ENCODE data around the gene FAM217A. TPM values are rescaled to one million over a fixed set of nuclear protein-coding genes. Genes with fewer than 3 reads are reported as not detected.

FAM217A gene
- total and polyA plus RNA-seq, 2 of the 8 experiments (the other 6 are each of a cell fraction or from before 2014, with no cell fraction given): 0.03 TPM; not detected in 1

DNA sequence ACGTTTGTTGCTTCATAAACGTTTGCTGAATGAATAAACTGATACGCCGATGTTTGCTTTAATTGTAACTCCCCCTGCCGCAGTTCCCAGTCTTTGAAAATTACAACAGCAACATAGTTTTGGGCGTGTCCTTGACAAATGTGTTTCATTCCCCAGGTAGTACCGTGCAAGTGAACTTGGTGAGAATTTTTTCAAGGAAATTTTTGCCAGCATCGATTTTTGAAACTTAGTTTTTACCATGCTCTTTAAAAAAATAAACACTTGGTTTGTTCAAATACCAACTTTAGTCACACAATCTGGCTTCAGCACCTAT is 60.1 kb downstream of the FAM217A start:
- CTCF ChIA-PET (ENCODE audit: partially characterized antibody): interaction anchor here (1.3 kb wide), 1 partner anchor 28 kb away, joined by 3 read pairs; no protein-coding TSS in a partner anchor
- peak overlapping the region; percentile 79 to 84 for H3K4me2 ChIP-seq (ENCODE audit: insufficient read depth in 1 of 2, low read depth in 2 of 2, low read length in 2 of 2)
- peaks cover 4 to 9% (median 5%) of the 10 kb centered on the region in 4 experiments; a peak in 5 of 7 replicates for H3K4me1 ChIP-seq (replicated peaks in 1 of 4; ENCODE audit: control insufficient read depth in 3 of 4, insufficient read depth in 4 of 4, low read length in 3 of 4)
- H3K18ac ChIP-seq (ENCODE audit: extremely low read depth, low read length): peak overlapping the region; percentile 75; the same call in 1 of the 2 replicates
- peak overlapping the region; percentile 9 for H3K56ac ChIP-seq (replicated peaks; ENCODE audit: insufficient read length, low read depth, low read length)
- no peak overlapping the region for H4K91ac ChIP-seq (replicated peaks; ENCODE audit: insufficient read length, low read length)
- peak overlapping the region; percentile 70 to 94 (median 88) for H3K4me3 ChIP-seq (ENCODE audit: extremely low read depth in 1 of 4, insufficient read depth in 2 of 4, low read depth in 3 of 4, low read length in 4 of 4)
- no peak overlapping the region for H2BK12ac ChIP-seq (ENCODE audit: low read depth, low read length)
- no peak overlapping the region for H4K8ac ChIP-seq (ENCODE audit: extremely low read depth, insufficient read depth, low read length)
- H3K36me3 ChIP-seq (ENCODE audit: control insufficient read depth in 2 of 4, insufficient read depth in 4 of 4, low read length in 3 of 4): peaks cover 0 to 6% (median 0%) of the 10 kb centered on the region in 4 experiments; a peak in 2 of 8 replicates
- FAIRE-seq: no peak
- no peak for DNase-seq (ENCODE audit: low read depth in 1 of 2, low spot score in 2 of 2)
- H2BK120ac ChIP-seq (replicated peaks; ENCODE audit: low read depth, low read length): no peak overlapping the region
- H2BK5ac ChIP-seq (ENCODE audit: low read depth, low read length): peak overlapping the region; percentile 94
- no peak overlapping the region for H2AK5ac ChIP-seq (ENCODE audit: low read depth, low read length)
- H2BK15ac ChIP-seq (ENCODE audit: low read length): no peak overlapping the region
- H3K79me1 ChIP-seq (ENCODE audit: low read depth, low read length): no peaks in the 10 kb centered on the region; the same call in 1 of the 2 replicates
- H3K4ac ChIP-seq (replicated peaks; ENCODE audit: insufficient read length, low read depth, low read length): peak overlapping the region; percentile 76
- H2AFZ ChIP-seq (ENCODE audit: low read length): no peak overlapping the region
- POLR2A ChIA-PET (ENCODE audit: partially characterized antibody): interaction anchor here (1.0 to 1.5 kb wide), 4 partner anchors 10 to 117 kb away, joined by 3 to 6 read pairs (median 4); partner anchors contain the start of gene ECI2
- H3K27ac ChIP-seq (ENCODE audit: low read depth, low read length): peak overlapping the region; percentile 92; the same call in 1 of the 2 replicates
- no peaks in the 10 kb centered on the region for H3K27me3 ChIP-seq (replicated peaks in 1 of 4; ENCODE audit: control insufficient read depth in 3 of 4, extremely low read depth in 1 of 4, insufficient read depth in 3 of 4, low read length in 3 of 4)
- H2BK20ac ChIP-seq (ENCODE audit: low read length): no peak overlapping the region
- peak overlapping the region; percentile 42 for H4K5ac ChIP-seq (ENCODE audit: insufficient read length, low read depth, low read length)
- H3K79me2 ChIP-seq (ENCODE audit: control insufficient read depth in 1 of 2, insufficient read depth in 2 of 2, low read length in 2 of 2): peaks cover 29 to 64% of the 10 kb centered on the region in 2 experiments
- no peak overlapping the region for H3K23ac ChIP-seq (ENCODE audit: insufficient read length)
- peaks cover 1 to 2% of the 10 kb centered on the region in 2 experiments for H4K20me1 ChIP-seq (replicated peaks in 1 of 2; ENCODE audit: control insufficient read depth in 1 of 2, insufficient read depth in 2 of 2, low read length in 2 of 2)
- no peaks in the 10 kb centered on the region for H3K9me3 ChIP-seq (ENCODE audit: insufficient read depth in 2 of 2, low read depth in 1 of 2, low read length in 1 of 2)
- H3K9ac ChIP-seq (replicated peaks in 1 of 4; ENCODE audit: extremely low read depth in 1 of 4, low read depth in 3 of 4, low read length in 3 of 4): peak overlapping the region in 3 of 4 experiments; percentile 25 to 72 (median 45); a peak in 4 of 7 replicates
- 7% methylated on average over 8 of the region's 8 CpGs; no CpG with 5 or more reads in 1 of the 2 experiments for WGBS, 2 experiments (ENCODE audit: extremely low coverage in 1 of 2, insufficient coverage in 1 of 2, insufficient read length in 1 of 2, insufficient replicate concordance in 2 of 2, low coverage in 1 of 2, low lambda C conversion rate in 2 of 2, missing lambda C conversion rate in 1 of 2)
- H3K23me2 ChIP-seq (ENCODE audit: low read depth, low read length): peaks cover 2% of the 10 kb centered on the region
- no peak overlapping the region for H3K14ac ChIP-seq (ENCODE audit: insufficient read length)
- TF ChIP-seq TCF12 (IDR thresholded peaks at IDR 0.05; ENCODE audit: low read depth, low read length) (no peak), RFX5 (IDR thresholded peaks at IDR 0.05; ENCODE audit: borderline replicate concordance, low read depth, low read length) (no peak), CHD2 (IDR thresholded peaks at IDR 0.05; ENCODE audit: low read length) (no peak), GABPA (IDR thresholded peaks at IDR 0.05; ENCODE audit: borderline replicate concordance, insufficient read depth, low read length) (no peak), CHD1 (IDR thresholded peaks at IDR 0.05; ENCODE audit: low read depth, low read length) (no peak), CTBP2 (IDR thresholded peaks at IDR 0.05; ENCODE audit: borderline replicate concordance, insufficient read depth, insufficient read length, low read length) (no peak), JUN (IDR thresholded peaks at IDR 0.05; ENCODE audit: low read depth, low read length) (no peak), POLR2AphosphoS5 (IDR thresholded peaks at IDR 0.05; ENCODE audit: low read depth, low read length) (no peak)
- TF ChIP-seq, protein P1, sequence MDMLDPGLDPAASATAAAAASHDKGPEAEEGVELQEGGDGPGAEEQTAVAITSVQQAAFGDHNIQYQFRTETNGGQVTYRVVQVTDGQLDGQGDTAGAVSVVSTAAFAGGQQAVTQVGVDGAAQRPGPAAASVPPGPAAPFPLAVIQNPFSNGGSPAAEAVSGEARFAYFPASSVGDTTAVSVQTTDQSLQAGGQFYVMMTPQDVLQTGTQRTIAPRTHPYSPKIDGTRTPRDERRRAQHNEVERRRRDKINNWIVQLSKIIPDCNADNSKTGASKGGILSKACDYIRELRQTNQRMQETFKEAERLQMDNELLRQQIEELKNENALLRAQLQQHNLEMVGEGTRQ (IDR thresholded peaks at IDR 0.05; ENCODE audit: low read length): no peak
- TF ChIP-seq, protein P2, sequence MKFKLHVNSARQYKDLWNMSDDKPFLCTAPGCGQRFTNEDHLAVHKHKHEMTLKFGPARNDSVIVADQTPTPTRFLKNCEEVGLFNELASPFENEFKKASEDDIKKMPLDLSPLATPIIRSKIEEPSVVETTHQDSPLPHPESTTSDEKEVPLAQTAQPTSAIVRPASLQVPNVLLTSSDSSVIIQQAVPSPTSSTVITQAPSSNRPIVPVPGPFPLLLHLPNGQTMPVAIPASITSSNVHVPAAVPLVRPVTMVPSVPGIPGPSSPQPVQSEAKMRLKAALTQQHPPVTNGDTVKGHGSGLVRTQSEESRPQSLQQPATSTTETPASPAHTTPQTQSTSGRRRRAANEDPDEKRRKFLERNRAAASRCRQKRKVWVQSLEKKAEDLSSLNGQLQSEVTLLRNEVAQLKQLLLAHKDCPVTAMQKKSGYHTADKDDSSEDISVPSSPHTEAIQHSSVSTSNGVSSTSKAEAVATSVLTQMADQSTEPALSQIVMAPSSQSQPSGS (IDR thresholded peaks at IDR 0.05; ENCODE audit: low read length): no peak

Measured in H1 (cell line).